Gastroesophageal sphincter (tissue), 3 donors: ENCODE data around the gene FBXW8.

Experiments used
- CTCF ChIP-seq, 4 experiments: fragments of 200-600 bp in 2 of 4; fragments of 450-650 bp in 2 of 4; sonication (generic) in 1 of 4; IDR thresholded peaks; one replicate each; pipeline ENCODE4 v1.5.1; 2017 to 2019; ENCODE audit warnings: antibody characterized with exemption in 4 of 4, mild to moderate bottlenecking in 2 of 4, moderate library complexity in 2 of 4
- POLR2A ChIP-seq, 2 donors: fragments of 450-650 bp; IDR thresholded peaks; one replicate each; pipeline ENCODE4 v1.6.1; 2017; ENCODE audit warnings: antibody characterized with exemption in 2 of 2, mild to moderate bottlenecking in 2 of 2, moderate library complexity in 1 of 2

- TF ChIP-seq POLR2A (IDR thresholded peaks at IDR 0.05) (no peak), CTCF (IDR thresholded peaks at IDR 0.05) (no peak)
These were observed 109.1 kb downstream of the FBXW8 start for GRCh38 chr12:117019866-117020265.
